H1 (cell line): Measurements from ENCODE around the gene SLC16A2. TPM values are rescaled to one million over a fixed set of nuclear protein-coding genes. Genes with fewer than 3 reads are reported as not detected.

Experiments used
- BCL11A ChIP-seq, 2 experiments: IDR thresholded peaks; one replicate each; pipeline ENCODE4 v1.6.1; 2011; ENCODE audit warnings: low read depth in 2 of 2, low read length in 2 of 2, mild to moderate bottlenecking in 2 of 2
- CTBP2 ChIP-seq: IDR thresholded peaks from 2 replicates; pipeline ENCODE4 v1.7.0; 2011; ENCODE audit warnings: borderline replicate concordance, mild to moderate bottlenecking, moderate library complexity, mixed read lengths, low read length; ENCODE audit not compliant: insufficient read depth, insufficient read length
- EP300 ChIP-seq, 2 experiments: IDR thresholded peaks; 1 replicate in 1 of 2; 2 replicates in 1 of 2; pipeline ENCODE4 v1.6.1; 2011 to 2012; ENCODE audit warnings: low read depth in 2 of 2, low read length in 2 of 2, mild to moderate bottlenecking in 2 of 2, borderline replicate concordance in 1 of 2, inconsistent platforms in 1 of 2, moderate library complexity in 1 of 2
- FOSL1 ChIP-seq: IDR thresholded peaks from 2 replicates; pipeline ENCODE4 v1.6.1; 2011; ENCODE audit warnings: mild to moderate bottlenecking, low read depth, low read length, moderate library complexity; ENCODE audit not compliant: insufficient read depth
- MAFK ChIP-seq: IDR thresholded peaks from 2 replicates; pipeline ENCODE4 v1.6.1; 2012; ENCODE audit warnings: low read depth, mild to moderate bottlenecking, improper control_type of control experiment, low read length
- PHF8 ChIP-seq: fragments of 200-600 bp; sonication (generic); conservative IDR thresholded peaks from 2 replicates; pipeline ENCODE4 v1.7.1; 2012; ENCODE audit warnings: low read depth, mild to moderate bottlenecking, inconsistent platforms, low read length, moderate library complexity
- POLR2A ChIP-seq, 2 experiments: IDR thresholded peaks; 1 replicate in 1 of 2; 2 replicates in 1 of 2; pipeline ENCODE4 v1.6.1; 2011; ENCODE audit warnings: low read depth in 2 of 2, low read length in 2 of 2, mild to moderate bottlenecking in 2 of 2; ENCODE audit errors: control extremely low read depth in 1 of 2
- polyA plus RNA-seq, 7 experiments: library from polyadenylated mRNA; depleted of rRNA in 3 of 7; stranded (reverse) in 5 of 7; unstranded in 2 of 7; fragments of >200 nt in 5 of 7; fragments of 200-250 nt in 2 of 7; gene quantifications; 1 replicate in 5 of 7; 2 replicates in 1 of 7; 4 replicates in 1 of 7; pipeline versions ENCODE4 v1.2.1 to v1.2.3, GENCODE V29; 2011 to 2013; ENCODE audit warnings: missing spikeins in 2 of 7, mixed read lengths in 2 of 7
- total RNA-seq: library from RNA; stranded (reverse); fragmentation: NEBNext Ultra II Directional; extraction: Animal tissue kit (Norgen Biotek cat#: 25700); gene quantifications from 2 replicates; pipeline ENCODE4 v1.2.1, GENCODE V29; 2021

Gene SLC16A2
- total and polyA plus RNA-seq, 2 of the 8 experiments (the other 6 are each of a cell fraction or from before 2014, with no cell fraction given) = 24.4 to 32.2 TPM

DNA sequence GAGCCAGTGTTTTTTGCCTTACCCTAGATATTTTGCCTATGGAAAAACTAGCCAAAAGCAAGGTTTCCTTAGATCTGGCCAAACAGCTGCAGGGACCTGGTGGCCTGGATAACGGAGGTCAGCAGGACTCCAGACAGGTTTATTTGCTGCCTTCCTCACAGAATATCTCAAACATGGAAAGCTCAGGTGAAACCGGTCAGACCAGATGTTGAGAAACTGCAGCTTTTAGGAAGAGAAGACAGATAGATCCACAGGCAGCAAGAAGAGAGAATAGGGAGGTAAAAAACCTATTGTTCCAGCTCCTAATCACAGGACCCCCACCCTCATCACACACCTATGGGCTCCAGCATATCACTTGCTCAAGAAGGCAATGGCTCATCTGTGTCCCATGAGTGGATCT is 16.2 kb downstream of the SLC16A2 start (continued):
- no peak for TF ChIP-seq PHF8
- no peak for TF ChIP-seq BCL11A (IDR thresholded peaks at IDR 0.05; ENCODE audit: low read depth in 2 of 2, low read length in 2 of 2)
- TF ChIP-seq CTBP2 = no peak
- no peak for TF ChIP-seq POLR2A (IDR thresholded peaks at IDR 0.05; ENCODE audit: control extremely low read depth in 1 of 2, low read depth in 2 of 2, low read length in 2 of 2)
- TF ChIP-seq MAFK = no peak
- no peak for TF ChIP-seq FOSL1
- TF ChIP-seq EP300 (IDR thresholded peaks at IDR 0.05; ENCODE audit: borderline replicate concordance in 1 of 2, low read depth in 2 of 2, low read length in 2 of 2) = no peak
